Measurements from ENCODE around the gene ZMYND15. TPM values are rescaled to one million over a fixed set of nuclear protein-coding genes. Genes with fewer than 3 reads are reported as not detected.
A peak's percentile ranks its signal among the peaks of the same experiment; 100 is the strongest.

ZMYND15 gene
- total and polyA plus RNA-seq, 2 of the 13 experiments (the other 11 are each of a cell fraction or from before 2014, with no cell fraction given), result 0.24 to 2.7 TPM

- TF ChIP-seq ERF (CRISPR knock-in tag; IDR thresholded peaks at IDR 0.05) (0 out of 2 replicates have a peak, but pooled peaks have one; percentile 35), FOXM1 (CRISPR knock-in tag; IDR thresholded peaks at IDR 0.05) (no peak), HDAC2 (CRISPR knock-in tag; IDR thresholded peaks at IDR 0.05) (no peak; the same call in 1 of the 2 replicates), SMYD3 (CRISPR knock-in tag; IDR thresholded peaks at IDR 0.05) (no peak), NKX3-1 (CRISPR knock-in tag; IDR thresholded peaks at IDR 0.05) (no peak), ARID2 (CRISPR knock-in tag; IDR thresholded peaks at IDR 0.05; ENCODE audit: borderline replicate concordance) (no peak), GTF2F1 (IDR thresholded peaks at IDR 0.05; ENCODE audit: low read length) (no peak), ZNF414 (CRISPR knock-in tag; IDR thresholded peaks at IDR 0.05) (no peak), MAX (IDR thresholded peaks at IDR 0.05) (peak; percentile 93), NONO (IDR thresholded peaks at IDR 0.05) (no peak), NONO (CRISPR knock-in tag; conservative IDR thresholded peaks at IDR 0.05) (peak; percentile 59; the same call in 1 of the 2 replicates), ZNF781 (CRISPR knock-in tag; IDR thresholded peaks at IDR 0.05; ENCODE audit: borderline replicate concordance, not compliant biosample characterization) (peak; percentile 23)
- TF ChIP-seq, protein P1, sequence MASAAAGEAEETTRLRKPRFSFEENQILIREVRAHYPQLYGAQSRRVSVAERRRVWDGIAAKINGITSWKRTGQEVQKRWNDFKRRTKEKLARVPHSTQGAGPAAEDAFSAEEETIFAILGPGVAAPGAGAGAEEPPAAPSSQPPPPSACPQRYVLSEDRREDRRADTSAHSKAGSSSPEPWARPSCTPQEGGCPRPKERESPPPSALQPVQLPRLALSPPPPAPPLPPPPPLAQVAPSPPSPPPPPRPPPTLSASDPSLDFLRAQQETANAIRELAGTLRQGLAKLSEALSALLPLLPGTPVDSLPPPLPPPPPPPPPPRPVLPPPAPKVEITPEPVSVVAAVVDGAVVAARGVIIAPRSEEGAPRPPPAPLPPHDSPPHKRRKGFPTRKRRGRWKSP (CRISPR knock-in tag; IDR thresholded peaks at IDR 0.05), result no peak
- TF ChIP-seq, protein P2, sequence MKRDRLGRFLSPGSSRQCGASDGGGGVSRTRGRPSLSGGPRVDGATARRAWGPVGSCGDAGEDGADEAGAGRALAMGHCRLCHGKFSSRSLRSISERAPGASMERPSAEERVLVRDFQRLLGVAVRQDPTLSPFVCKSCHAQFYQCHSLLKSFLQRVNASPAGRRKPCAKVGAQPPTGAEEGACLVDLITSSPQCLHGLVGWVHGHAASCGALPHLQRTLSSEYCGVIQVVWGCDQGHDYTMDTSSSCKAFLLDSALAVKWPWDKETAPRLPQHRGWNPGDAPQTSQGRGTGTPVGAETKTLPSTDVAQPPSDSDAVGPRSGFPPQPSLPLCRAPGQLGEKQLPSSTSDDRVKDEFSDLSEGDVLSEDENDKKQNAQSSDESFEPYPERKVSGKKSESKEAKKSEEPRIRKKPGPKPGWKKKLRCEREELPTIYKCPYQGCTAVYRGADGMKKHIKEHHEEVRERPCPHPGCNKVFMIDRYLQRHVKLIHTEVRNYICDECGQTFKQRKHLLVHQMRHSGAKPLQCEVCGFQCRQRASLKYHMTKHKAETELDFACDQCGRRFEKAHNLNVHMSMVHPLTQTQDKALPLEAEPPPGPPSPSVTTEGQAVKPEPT (CRISPR knock-in tag; IDR thresholded peaks at IDR 0.05; ENCODE audit: low read depth), result no peak
- TF ChIP-seq, protein P3, sequence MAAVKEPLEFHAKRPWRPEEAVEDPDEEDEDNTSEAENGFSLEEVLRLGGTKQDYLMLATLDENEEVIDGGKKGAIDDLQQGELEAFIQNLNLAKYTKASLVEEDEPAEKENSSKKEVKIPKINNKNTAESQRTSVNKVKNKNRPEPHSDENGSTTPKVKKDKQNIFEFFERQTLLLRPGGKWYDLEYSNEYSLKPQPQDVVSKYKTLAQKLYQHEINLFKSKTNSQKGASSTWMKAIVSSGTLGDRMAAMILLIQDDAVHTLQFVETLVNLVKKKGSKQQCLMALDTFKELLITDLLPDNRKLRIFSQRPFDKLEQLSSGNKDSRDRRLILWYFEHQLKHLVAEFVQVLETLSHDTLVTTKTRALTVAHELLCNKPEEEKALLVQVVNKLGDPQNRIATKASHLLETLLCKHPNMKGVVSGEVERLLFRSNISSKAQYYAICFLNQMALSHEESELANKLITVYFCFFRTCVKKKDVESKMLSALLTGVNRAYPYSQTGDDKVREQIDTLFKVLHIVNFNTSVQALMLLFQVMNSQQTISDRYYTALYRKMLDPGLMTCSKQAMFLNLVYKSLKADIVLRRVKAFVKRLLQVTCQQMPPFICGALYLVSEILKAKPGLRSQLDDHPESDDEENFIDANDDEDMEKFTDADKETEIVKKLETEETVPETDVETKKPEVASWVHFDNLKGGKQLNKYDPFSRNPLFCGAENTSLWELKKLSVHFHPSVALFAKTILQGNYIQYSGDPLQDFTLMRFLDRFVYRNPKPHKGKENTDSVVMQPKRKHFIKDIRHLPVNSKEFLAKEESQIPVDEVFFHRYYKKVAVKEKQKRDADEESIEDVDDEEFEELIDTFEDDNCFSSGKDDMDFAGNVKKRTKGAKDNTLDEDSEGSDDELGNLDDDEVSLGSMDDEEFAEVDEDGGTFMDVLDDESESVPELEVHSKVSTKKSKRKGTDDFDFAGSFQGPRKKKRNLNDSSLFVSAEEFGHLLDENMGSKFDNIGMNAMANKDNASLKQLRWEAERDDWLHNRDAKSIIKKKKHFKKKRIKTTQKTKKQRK (IDR thresholded peaks at IDR 0.05; ENCODE audit: low read length), result no peak
Observed at GRCh38 chr17:4709794-4710692, 29.6 kb upstream of the ZMYND15 start, which contains the start of gene ARRB2 (continued).
